Hematopoietic multipotent progenitor cell treated with erythropoietin and hydrocortisone succinate and interleukin-3 and kit ligand, for 15 days (in vitro differentiated cells): ENCODE data around the gene MYO5C.
A peak's percentile ranks its signal among the peaks of the same experiment; 100 is the strongest.

Source experiments
- DNase-seq: peaks from one replicate; pipeline ENCODE4 v3.0.0-alpha.2; 2015; ENCODE audit warnings: low spot score

Gene MYO5C

GRCh38 chr15:52276256-52276770 lies 19.3 kb downstream of the MYO5C start:
- DNase-seq = no peak

- no peak for DNase-seq
Observed at GRCh38 chr15:52263563-52264282, 31.9 kb downstream of the MYO5C start.

- DNase-seq = no peak
Observed at GRCh38 chr15:52262364-52262763, 33.2 kb downstream of the MYO5C start.

GRCh38 chr15:52261498-52262242 lies 33.9 kb downstream of the MYO5C start:
- DNase-seq = no peak

- DNase-seq = no peak
Observed at GRCh38 chr15:52261026-52261425, 34.6 kb downstream of the MYO5C start.

- DNase-seq = no peak
Observed at GRCh38 chr15:52259503-52259902, 36.1 kb downstream of the MYO5C start.

- no peak for DNase-seq
Observed at GRCh38 chr15:52258461-52258860, 37.1 kb downstream of the MYO5C start.

- DNase-seq = no peak
Observed at GRCh38 chr15:52257734-52258062, 37.9 kb downstream of the MYO5C start.

GRCh38 chr15:52256930-52257733 lies 38.5 kb downstream of the MYO5C start:
- DNase-seq = no peak

- peak; percentile 61 for DNase-seq
Observed at GRCh38 chr15:52256366-52256765, 39.2 kb downstream of the MYO5C start.

GRCh38 chr15:52255935-52256334 lies 39.7 kb downstream of the MYO5C start:
- DNase-seq = no peak

GRCh38 chr15:52255008-52255407 lies 40.6 kb downstream of the MYO5C start:
- no peak for DNase-seq

GRCh38 chr15:52254391-52254790 lies 41.2 kb downstream of the MYO5C start:
- DNase-seq = no peak

- DNase-seq = no peak
Observed at GRCh38 chr15:52252781-52253180, 42.8 kb downstream of the MYO5C start.

- DNase-seq = no peak
Observed at GRCh38 chr15:52251144-52251860, 44.3 kb downstream of the MYO5C start.

- no peak for DNase-seq
Observed at GRCh38 chr15:52247461-52247860, 48.1 kb downstream of the MYO5C start.

- no peak for DNase-seq
Observed at GRCh38 chr15:52246686-52247431, 48.7 kb downstream of the MYO5C start.

- no peak for DNase-seq
Observed at GRCh38 chr15:52243697-52244555, 51.7 kb downstream of the MYO5C start.

GRCh38 chr15:52243286-52243685 lies 52.3 kb downstream of the MYO5C start:
- DNase-seq = no peak

- no peak for DNase-seq
Observed at GRCh38 chr15:52241489-52241888, 54.1 kb downstream of the MYO5C start.
